Measurements from ENCODE around the gene STPG1.

DNA sequence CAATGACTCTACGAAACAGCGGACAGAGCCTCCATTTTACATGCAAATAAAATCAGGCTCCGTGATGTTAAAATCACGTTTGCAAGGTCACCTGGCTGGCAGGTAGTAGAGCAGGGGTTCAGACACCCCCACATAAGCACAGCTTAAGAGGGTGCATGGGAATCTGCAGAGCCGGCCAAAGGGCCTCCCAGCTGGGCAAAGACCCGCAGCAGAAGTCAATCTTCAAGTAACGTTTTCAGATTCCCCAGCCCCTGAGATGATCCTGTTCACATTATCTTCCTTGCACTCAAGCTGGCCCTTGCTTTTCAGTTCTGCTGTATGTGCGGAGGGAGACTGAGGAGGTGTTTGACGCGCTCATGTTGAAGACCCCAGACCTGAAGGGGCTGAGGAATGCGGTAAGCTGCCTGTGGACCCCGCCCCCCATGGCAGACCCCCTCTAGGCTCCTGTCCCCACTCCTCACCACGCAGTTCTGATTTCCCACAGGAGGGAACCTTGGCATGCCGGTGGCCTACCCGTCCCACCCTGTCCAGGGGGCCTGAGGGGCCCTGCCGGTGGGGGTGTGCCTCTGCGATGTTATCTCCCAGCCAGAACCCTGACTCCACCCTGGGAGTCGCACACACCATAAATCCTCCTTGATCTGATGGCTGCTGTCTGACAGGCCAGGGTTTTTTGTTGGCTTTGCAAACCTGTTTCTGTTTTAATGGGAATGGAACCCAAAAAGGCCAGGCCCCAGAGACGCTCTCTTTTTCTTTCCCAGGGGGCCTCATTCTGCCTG, 66.2 kb downstream of the STPG1 start:
- TF ChIP-seq, protein P1, sequence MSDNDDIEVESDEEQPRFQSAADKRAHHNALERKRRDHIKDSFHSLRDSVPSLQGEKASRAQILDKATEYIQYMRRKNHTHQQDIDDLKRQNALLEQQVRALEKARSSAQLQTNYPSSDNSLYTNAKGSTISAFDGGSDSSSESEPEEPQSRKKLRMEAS (CRISPR knock-in tag; IDR thresholded peaks at IDR 0.05): no peak
- TF ChIP-seq, protein P2, sequence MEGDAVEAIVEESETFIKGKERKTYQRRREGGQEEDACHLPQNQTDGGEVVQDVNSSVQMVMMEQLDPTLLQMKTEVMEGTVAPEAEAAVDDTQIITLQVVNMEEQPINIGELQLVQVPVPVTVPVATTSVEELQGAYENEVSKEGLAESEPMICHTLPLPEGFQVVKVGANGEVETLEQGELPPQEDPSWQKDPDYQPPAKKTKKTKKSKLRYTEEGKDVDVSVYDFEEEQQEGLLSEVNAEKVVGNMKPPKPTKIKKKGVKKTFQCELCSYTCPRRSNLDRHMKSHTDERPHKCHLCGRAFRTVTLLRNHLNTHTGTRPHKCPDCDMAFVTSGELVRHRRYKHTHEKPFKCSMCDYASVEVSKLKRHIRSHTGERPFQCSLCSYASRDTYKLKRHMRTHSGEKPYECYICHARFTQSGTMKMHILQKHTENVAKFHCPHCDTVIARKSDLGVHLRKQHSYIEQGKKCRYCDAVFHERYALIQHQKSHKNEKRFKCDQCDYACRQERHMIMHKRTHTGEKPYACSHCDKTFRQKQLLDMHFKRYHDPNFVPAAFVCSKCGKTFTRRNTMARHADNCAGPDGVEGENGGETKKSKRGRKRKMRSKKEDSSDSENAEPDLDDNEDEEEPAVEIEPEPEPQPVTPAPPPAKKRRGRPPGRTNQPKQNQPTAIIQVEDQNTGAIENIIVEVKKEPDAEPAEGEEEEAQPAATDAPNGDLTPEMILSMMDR (IDR thresholded peaks at IDR 0.05): no peak
- TF ChIP-seq, protein P3, sequence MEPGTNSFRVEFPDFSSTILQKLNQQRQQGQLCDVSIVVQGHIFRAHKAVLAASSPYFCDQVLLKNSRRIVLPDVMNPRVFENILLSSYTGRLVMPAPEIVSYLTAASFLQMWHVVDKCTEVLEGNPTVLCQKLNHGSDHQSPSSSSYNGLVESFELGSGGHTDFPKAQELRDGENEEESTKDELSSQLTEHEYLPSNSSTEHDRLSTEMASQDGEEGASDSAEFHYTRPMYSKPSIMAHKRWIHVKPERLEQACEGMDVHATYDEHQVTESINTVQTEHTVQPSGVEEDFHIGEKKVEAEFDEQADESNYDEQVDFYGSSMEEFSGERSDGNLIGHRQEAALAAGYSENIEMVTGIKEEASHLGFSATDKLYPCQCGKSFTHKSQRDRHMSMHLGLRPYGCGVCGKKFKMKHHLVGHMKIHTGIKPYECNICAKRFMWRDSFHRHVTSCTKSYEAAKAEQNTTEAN (CRISPR knock-in tag; IDR thresholded peaks at IDR 0.05): no peak
- TF ChIP-seq ZNF121 (CRISPR knock-in tag; IDR thresholded peaks at IDR 0.05) (no peak), ETV6 (CRISPR knock-in tag; IDR thresholded peaks at IDR 0.05) (no peak), JUN (CRISPR knock-in tag; IDR thresholded peaks at IDR 0.05) (no peak)
- TF ChIP-seq, protein P4, sequence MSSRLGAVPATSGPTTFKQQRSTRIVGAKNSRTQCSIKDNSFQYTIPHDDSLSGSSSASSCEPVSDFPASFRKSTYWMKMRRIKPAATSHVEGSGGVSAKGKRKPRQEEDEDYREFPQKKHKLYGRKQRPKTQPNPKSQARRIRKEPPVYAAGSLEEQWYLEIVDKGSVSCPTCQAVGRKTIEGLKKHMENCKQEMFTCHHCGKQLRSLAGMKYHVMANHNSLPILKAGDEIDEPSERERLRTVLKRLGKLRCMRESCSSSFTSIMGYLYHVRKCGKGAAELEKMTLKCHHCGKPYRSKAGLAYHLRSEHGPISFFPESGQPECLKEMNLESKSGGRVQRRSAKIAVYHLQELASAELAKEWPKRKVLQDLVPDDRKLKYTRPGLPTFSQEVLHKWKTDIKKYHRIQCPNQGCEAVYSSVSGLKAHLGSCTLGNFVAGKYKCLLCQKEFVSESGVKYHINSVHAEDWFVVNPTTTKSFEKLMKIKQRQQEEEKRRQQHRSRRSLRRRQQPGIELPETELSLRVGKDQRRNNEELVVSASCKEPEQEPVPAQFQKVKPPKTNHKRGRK (CRISPR knock-in tag; IDR thresholded peaks at IDR 0.05; ENCODE audit: borderline replicate concordance): no peak
- TF ChIP-seq, protein P5, sequence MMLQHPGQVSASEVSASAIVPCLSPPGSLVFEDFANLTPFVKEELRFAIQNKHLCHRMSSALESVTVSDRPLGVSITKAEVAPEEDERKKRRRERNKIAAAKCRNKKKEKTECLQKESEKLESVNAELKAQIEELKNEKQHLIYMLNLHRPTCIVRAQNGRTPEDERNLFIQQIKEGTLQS (CRISPR knock-in tag; conservative IDR thresholded peaks at IDR 0.05): no peak
- TF ChIP-seq, protein P6, sequence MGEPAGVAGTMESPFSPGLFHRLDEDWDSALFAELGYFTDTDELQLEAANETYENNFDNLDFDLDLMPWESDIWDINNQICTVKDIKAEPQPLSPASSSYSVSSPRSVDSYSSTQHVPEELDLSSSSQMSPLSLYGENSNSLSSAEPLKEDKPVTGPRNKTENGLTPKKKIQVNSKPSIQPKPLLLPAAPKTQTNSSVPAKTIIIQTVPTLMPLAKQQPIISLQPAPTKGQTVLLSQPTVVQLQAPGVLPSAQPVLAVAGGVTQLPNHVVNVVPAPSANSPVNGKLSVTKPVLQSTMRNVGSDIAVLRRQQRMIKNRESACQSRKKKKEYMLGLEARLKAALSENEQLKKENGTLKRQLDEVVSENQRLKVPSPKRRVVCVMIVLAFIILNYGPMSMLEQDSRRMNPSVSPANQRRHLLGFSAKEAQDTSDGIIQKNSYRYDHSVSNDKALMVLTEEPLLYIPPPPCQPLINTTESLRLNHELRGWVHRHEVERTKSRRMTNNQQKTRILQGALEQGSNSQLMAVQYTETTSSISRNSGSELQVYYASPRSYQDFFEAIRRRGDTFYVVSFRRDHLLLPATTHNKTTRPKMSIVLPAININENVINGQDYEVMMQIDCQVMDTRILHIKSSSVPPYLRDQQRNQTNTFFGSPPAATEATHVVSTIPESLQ (CRISPR knock-in tag; IDR thresholded peaks at IDR 0.05): no peak

Measured in WTC11 (cell line).